Activated CD4-positive, alpha-beta T cell treated with anti-CD3 and anti-CD28 coated beads, Interleukin-2, amount 50 U/mL, for 4 hours (primary cell): Measurements from ENCODE around the gene HPSE.
"Not testable (repeated sequence)": the region's sequence is repeated elsewhere in the genome, so short reads cannot be mapped to it uniquely, and the experiment has no call there.

Experiments
- DNase-seq, 2 experiments: peaks; one replicate each; pipeline ENCODE4 v3.0.0-alpha.2; 2020

Gene HPSE

GRCh38 chr4:83281307-83281706 lies 53.3 kb downstream of the HPSE start:
- DNase-seq = no peak

GRCh38 chr4:83276299-83277040 lies 58.2 kb downstream of the HPSE start:
- DNase-seq = no peak

GRCh38 chr4:83273926-83274325 lies 60.7 kb downstream of the HPSE start:
- not testable (repeated sequence) for DNase-seq

DNA sequence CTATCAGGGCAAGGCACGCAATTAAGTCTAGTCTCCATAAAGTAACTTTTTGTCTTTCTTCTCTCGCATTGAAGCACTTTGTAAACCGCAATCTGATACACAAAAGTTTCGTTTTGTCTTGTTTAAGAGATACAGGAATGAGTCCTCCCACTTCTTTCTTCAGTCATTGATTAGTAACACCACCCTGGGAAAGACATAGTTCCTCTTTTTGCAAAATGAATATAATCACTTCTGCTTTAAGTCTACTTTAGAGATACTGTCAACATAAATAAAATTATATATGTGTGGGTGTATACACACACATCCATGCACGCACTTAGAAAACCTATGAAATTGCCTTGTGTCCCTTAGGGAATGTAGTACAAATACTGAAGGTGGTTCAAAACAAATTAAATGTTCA lies 61.7 kb downstream of the HPSE start:
- DNase-seq = no peak

GRCh38 chr4:83269256-83269655 lies 65.4 kb downstream of the HPSE start:
- no peak for DNase-seq

- DNase-seq = no peak
These were observed 66.2 kb downstream of the HPSE start for GRCh38 chr4:83268491-83268890.

DNA sequence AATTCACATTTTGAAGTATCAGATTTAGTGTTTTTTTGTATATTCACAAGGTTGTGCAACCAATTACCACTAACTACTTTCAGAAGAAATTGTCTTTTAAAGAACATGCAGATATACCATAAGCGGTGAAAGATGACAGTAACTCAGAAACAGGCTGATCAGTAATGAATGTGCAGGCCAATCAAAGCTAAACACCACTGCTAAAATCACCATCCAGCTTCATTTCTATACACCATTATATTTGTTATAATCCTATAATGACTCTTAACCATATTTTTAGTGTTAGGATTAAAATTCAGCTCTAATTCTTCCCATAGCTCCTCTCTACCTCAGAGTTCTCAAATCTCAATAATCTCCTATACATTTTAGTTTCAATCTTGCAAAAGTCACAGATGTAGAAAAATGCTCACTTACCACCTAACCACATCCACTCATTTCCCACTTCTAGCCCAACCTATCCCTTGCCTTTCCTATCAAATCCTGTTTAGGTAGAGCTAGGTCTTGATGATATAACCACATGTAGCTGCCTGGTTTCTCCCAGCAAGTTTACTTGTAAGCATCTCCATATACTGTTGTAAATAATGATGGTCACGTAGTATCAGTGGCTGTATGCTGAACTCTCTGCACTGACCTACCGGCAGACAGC lies 66.7 kb downstream of the HPSE start:
- no peak for DNase-seq

DNA sequence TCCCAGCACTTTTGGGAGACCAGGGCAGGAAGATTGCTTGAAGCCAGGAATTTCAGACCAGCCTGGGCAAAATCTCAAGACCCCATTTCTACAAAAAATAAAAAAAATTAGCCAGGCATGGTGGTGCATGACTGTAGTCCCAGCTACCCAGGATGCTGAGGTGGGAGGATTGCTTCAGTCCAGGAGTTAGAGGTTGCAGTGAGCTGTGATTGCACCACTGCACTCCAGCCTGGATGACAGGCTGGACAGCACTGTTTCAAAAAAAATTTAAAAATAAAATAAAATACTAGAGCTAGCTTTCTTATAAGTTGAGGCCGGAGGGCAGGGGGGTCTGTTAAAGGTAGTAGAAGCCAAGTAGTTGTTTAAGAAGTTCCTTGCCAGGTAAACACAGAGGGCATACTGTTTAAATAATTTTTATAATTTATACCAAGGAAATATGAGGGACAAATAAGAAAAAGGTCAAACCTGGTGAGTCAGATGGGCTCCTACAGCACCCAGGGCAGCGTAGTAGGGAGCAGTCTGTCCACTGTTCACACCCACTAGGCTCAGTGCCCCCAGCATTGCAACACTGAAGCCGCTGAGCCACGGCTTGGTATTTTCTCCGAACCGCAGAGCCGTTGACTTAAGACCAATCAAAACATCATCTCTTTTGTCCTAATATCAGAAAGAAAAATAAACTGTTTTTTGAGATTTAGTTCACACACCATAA lies 67.4 kb downstream of the HPSE start:
- DNase-seq = no peak

GRCh38 chr4:83266689-83267088 lies 68.0 kb downstream of the HPSE start:
- DNase-seq = no peak

GRCh38 chr4:83263106-83263505 lies 71.5 kb downstream of the HPSE start:
- DNase-seq = no peak

GRCh38 chr4:83262682-83263081 lies 72.0 kb downstream of the HPSE start:
- no peak for DNase-seq

DNA sequence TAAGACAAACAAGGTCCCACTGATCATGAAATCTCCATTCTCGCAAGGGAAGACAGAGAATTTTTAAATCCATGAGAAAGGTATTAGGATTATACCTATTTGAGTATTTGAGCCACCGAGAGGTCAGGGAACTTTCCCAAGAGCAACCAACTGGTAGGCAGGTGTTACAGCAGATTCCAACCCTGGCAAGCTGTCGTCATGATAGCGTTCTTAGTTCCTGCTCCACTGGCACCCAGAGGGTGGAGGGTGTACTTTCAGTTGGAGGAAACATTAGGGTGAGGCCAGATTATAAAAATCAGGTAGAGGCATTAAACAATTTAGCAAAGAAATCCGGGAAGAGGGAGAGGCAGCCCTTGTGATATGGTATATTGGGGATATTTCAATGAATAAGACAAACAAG lies 73.3 kb downstream of the HPSE start:
- DNase-seq = no peak

- DNase-seq = no peak
These were observed 75.1 kb downstream of the HPSE start for GRCh38 chr4:83259586-83259985.

GRCh38 chr4:83258461-83258860 lies 76.2 kb downstream of the HPSE start:
- no peak for DNase-seq

DNA sequence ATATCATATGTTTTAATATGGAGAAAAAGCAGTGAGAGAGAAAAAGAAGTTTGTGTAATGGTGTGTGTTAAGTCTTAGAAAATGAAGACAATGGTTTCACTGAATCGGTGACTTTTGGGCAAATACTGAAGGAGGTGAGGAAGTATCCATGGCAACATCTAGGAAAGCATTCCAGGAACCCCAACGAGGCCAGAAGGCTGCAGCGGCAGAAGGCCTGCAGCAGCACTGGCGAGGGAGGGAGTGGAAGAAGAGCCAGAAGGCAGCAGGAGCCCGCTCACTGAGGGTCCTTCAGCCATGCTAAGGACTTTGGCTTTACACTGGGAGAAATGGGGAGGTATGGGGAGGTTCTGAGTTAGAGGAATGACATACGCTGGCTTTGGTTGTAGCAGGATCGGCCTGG lies 76.8 kb downstream of the HPSE start:
- DNase-seq = no peak

DNA sequence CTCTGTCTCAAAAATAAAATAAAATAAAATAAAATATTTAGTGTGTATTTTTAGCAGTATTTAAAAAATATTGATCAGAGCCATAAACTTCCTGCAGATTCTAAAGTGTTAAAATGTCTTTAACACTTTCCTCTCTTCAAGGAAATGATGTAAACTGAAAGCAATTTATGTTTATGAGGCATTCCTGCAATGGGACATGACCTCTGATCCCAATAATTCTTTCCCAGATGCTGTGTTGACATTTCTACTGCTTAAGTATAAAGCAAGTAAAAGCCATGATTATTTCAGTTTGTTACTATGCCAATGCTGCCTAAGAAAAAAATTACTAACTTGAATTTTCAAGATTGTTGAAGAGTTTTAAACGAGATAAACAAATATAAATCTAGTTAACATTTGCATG lies 79.1 kb downstream of the HPSE start:
- no peak for DNase-seq

- peak; percentile 66 to 67 for DNase-seq
These were observed 81.8 kb downstream of the HPSE start for GRCh38 chr4:83252782-83253405.

GRCh38 chr4:83251447-83251830 lies 83.2 kb downstream of the HPSE start:
- DNase-seq = no peak

DNA sequence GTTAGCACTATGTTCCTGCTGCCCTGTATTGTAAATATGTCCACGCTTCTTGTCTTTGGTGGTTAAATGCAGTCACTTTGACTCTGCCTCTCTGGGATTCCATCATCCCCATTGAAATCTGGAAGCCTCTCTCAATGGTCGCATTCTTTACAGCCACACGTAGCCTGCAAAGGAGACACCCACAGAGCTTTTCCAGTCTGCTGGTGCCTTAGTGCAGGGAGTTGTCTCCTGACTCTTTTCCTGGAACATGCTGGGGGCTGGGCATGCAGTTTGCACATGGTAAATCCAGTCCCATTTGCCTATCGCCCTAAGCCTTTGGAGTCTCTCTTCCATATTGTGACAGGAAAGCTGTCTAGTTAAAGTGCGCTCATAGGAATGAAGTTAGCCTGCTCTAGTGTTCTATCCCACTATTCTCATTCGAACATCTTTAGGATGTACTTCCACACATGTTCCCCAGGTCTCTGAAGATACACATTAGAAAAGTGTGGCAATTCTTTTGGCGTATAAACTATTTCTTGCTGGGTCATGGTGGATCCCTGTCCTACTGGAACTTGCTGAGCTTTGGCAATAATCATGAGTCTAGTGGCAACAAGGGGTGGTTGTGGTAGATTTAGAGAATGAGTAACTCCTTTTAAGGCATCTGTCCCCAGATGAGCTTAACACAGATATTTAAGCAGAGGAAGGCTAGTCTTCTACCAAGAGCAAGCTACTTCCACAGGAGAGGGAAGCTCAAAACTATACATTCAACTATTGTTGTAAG lies 83.8 kb downstream of the HPSE start:
- DNase-seq = no peak

DNA sequence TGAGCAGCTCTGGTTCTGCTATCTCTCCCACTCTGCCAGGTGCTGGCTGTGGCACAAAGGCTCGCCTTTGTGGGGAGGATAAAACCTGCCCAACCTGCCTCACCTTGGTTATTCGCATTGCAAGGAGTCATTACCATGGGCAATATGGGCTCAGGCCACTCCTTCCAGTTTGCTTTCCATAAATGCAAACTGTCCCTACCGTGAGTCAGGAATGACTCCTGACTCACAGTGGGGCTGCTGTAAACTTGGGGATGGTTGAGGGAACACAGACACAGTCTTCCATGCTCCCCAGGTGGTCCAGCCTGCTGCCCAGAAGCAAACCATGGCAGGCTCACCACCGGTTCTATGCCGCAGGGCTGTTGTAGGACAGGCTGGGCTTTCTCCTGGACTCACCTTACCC lies 86.2 kb downstream of the HPSE start:
- no peak for DNase-seq

DNA sequence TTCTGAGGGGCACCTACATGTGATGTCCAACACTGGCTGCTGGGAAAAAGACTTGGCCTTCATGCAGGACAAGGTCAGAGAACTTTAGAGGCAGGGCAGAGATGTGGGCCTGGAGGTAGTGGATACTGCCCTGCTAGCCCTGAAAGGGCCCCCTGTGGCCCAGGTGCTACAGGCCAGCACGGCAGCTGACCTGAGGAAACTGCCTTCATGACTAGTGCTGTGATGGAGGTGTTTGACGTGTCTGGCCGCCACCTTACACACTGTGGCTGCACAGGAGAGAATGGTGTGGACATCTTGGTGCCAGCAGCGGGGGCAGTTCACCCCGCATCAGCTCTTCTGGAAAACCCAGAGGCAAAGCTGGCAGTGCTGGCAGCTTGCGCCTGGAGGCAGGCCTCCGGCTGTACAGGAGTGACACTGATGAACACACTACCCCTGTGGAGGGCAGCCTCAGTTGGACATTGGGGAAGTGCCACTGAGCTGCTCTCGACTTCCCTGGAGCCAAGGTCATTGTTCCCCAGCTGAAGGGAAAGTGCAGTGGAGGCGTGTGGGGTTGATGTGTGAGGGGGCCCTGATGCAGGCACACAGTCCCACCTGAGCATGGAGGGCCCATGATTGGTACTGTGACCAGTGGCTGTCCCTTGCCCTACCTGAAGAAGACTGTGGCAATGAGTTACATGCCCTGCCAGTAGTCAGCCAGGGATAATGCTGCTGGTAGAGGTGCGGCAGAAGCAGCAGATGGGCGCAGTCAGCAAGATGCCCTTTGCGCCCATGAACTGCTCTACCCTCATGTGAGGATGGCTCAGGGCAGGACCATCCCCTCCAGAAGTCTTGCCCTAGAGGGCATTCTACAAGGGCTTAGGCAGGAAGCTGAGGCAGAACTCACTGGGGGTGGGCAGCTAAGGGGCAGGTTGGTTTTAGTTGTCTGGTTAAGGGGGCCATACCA lies 87.0 kb downstream of the HPSE start:
- DNase-seq = no peak
